ENCODE data around the gene PAX5. TPM values are rescaled to one million over a fixed set of nuclear protein-coding genes. Genes with fewer than 3 reads are reported as not detected.
A peak's percentile ranks its signal among the peaks of the same experiment; 100 is the strongest.

PAX5 gene
- total RNA-seq, 1 experiment from 2014 or later = 6.6 TPM

DNA sequence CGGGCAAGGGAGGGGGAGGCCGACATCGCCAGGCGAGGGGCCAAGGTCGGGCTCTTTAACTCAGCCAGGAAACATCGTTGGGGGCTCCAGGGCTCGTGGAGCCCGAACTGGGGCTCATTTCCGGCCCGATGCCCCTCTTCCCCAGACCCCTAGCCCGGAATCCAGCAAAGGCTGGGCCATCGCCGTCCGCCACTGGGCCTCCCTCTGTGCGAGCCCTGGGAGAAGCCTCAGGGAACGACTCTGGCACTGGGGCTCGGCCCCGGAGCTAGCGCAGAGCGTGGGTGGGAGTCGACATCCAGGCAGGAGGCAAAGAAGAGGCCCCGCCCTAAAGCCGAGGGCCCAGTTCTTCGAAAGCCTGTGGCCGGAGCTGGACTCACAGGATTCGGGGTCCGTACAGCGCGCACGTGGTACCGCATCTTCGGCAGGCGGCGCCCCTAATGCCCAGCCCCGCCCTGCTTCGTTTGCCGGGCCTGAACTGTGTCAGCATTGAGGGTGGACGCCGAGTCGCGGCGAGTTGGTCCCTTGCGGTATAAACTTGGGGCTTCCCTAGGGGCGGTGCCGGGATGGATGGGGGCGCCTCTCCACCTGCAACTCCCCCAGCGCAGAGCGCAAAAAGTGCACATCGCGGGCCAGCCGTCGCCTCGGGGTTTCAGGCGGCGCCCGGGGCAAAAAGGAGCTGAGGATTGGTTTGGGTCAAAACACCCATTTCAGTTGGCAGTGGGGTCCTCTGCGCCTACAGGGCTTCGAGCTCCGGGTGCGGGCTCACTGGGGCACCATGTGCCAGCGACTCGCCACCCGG lies 3.6 kb upstream of the PAX5 start (continued):
- no peak; the same call in 1 of the 2 replicates for TF ChIP-seq SP1 (CRISPR knock-in tag; conservative IDR thresholded peaks at IDR 0.05)
- no peak for TF ChIP-seq FOXJ3 (CRISPR knock-in tag; IDR thresholded peaks at IDR 0.05; ENCODE audit: borderline replicate concordance)
- no peak for TF ChIP-seq OVOL2 (CRISPR knock-in tag; IDR thresholded peaks at IDR 0.05; ENCODE audit: borderline replicate concordance)
- TF ChIP-seq, protein P1, sequence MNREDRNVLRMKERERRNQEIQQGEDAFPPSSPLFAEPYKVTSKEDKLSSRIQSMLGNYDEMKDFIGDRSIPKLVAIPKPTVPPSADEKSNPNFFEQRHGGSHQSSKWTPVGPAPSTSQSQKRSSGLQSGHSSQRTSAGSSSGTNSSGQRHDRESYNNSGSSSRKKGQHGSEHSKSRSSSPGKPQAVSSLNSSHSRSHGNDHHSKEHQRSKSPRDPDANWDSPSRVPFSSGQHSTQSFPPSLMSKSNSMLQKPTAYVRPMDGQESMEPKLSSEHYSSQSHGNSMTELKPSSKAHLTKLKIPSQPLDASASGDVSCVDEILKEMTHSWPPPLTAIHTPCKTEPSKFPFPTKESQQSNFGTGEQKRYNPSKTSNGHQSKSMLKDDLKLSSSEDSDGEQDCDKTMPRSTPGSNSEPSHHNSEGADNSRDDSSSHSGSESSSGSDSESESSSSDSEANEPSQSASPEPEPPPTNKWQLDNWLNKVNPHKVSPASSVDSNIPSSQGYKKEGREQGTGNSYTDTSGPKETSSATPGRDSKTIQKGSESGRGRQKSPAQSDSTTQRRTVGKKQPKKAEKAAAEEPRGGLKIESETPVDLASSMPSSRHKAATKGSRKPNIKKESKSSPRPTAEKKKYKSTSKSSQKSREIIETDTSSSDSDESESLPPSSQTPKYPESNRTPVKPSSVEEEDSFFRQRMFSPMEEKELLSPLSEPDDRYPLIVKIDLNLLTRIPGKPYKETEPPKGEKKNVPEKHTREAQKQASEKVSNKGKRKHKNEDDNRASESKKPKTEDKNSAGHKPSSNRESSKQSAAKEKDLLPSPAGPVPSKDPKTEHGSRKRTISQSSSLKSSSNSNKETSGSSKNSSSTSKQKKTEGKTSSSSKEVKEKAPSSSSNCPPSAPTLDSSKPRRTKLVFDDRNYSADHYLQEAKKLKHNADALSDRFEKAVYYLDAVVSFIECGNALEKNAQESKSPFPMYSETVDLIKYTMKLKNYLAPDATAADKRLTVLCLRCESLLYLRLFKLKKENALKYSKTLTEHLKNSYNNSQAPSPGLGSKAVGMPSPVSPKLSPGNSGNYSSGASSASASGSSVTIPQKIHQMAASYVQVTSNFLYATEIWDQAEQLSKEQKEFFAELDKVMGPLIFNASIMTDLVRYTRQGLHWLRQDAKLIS (CRISPR knock-in tag; IDR thresholded peaks at IDR 0.05; ENCODE audit: borderline replicate concordance) = no peak
- peak; percentile 96 for TF ChIP-seq FOXP1 (CRISPR knock-in tag; IDR thresholded peaks at IDR 0.05; ENCODE audit: borderline replicate concordance)
- peak; percentile 99 for TF ChIP-seq FOXP4 (CRISPR knock-in tag; IDR thresholded peaks at IDR 0.05)
- TF ChIP-seq, protein P2, sequence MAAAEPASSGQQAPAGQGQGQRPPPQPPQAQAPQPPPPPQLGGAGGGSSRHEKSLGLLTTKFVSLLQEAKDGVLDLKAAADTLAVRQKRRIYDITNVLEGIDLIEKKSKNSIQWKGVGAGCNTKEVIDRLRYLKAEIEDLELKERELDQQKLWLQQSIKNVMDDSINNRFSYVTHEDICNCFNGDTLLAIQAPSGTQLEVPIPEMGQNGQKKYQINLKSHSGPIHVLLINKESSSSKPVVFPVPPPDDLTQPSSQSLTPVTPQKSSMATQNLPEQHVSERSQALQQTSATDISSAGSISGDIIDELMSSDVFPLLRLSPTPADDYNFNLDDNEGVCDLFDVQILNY (CRISPR knock-in tag; IDR thresholded peaks at IDR 0.05) = no peak
- TF ChIP-seq CBFB (CRISPR knock-in tag; IDR thresholded peaks at IDR 0.05; ENCODE audit: low read depth) = no peak
- TF ChIP-seq SOX15 (CRISPR knock-in tag; IDR thresholded peaks at IDR 0.05) = no peak
- no peak for TF ChIP-seq MXD4 (CRISPR knock-in tag; IDR thresholded peaks at IDR 0.05; ENCODE audit: borderline replicate concordance)
- TF ChIP-seq ZNF671 (CRISPR knock-in tag; IDR thresholded peaks at IDR 0.05) = no peak
- TF ChIP-seq, protein P3, sequence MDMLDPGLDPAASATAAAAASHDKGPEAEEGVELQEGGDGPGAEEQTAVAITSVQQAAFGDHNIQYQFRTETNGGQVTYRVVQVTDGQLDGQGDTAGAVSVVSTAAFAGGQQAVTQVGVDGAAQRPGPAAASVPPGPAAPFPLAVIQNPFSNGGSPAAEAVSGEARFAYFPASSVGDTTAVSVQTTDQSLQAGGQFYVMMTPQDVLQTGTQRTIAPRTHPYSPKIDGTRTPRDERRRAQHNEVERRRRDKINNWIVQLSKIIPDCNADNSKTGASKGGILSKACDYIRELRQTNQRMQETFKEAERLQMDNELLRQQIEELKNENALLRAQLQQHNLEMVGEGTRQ (CRISPR knock-in tag; IDR thresholded peaks at IDR 0.05) = peak; percentile 75
- no peak; the same call in 1 of the 2 replicates for TF ChIP-seq CREM (CRISPR knock-in tag; IDR thresholded peaks at IDR 0.05)
- TF ChIP-seq, protein P4, sequence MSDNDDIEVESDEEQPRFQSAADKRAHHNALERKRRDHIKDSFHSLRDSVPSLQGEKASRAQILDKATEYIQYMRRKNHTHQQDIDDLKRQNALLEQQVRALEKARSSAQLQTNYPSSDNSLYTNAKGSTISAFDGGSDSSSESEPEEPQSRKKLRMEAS (CRISPR knock-in tag; IDR thresholded peaks at IDR 0.05) = peak; percentile 99
- TF ChIP-seq MYBL2 (CRISPR knock-in tag; IDR thresholded peaks at IDR 0.05) = peak; percentile 91
- no peak for TF ChIP-seq ZSCAN18 (CRISPR knock-in tag; IDR thresholded peaks at IDR 0.05)
- TF ChIP-seq, protein P5, sequence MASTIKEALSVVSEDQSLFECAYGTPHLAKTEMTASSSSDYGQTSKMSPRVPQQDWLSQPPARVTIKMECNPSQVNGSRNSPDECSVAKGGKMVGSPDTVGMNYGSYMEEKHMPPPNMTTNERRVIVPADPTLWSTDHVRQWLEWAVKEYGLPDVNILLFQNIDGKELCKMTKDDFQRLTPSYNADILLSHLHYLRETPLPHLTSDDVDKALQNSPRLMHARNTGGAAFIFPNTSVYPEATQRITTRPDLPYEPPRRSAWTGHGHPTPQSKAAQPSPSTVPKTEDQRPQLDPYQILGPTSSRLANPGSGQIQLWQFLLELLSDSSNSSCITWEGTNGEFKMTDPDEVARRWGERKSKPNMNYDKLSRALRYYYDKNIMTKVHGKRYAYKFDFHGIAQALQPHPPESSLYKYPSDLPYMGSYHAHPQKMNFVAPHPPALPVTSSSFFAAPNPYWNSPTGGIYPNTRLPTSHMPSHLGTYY (CRISPR knock-in tag; IDR thresholded peaks at IDR 0.05) = no peak
- peak; percentile 81; the same call in 1 of the 2 replicates for TF ChIP-seq IRF1 (CRISPR knock-in tag; IDR thresholded peaks at IDR 0.05)
- TF ChIP-seq SMAD3 (CRISPR knock-in tag; IDR thresholded peaks at IDR 0.05; ENCODE audit: borderline replicate concordance) = peak; percentile 90
- no peak for TF ChIP-seq AR (CRISPR knock-in tag; IDR thresholded peaks at IDR 0.05)
- no peak for TF ChIP-seq ATF3 (CRISPR knock-in tag; conservative IDR thresholded peaks at IDR 0.05)
- no peak for TF ChIP-seq ZNF396 (CRISPR knock-in tag; IDR thresholded peaks at IDR 0.05; ENCODE audit: borderline replicate concordance)
- TF ChIP-seq IRF2 (CRISPR knock-in tag; IDR thresholded peaks at IDR 0.05; ENCODE audit: borderline replicate concordance, low read depth) = no peak

Measured in WTC11 (cell line).